RPMI8226 (cell line): ENCODE measurements around the gene ACAP1.

Source experiments
- DNase-seq: peaks from one replicate; pipeline ENCODE4 v3.0.0-alpha.2; 2015

Gene ACAP1

GRCh38 chr17:7336240-7337175, at the start of gene ACAP1:
Gene ACAP1 (plus strand): TSS chr17:7336529. CDS start chr17:7336735, 206 bp downstream.
- no peak for DNase-seq

- no peak for DNase-seq
Observed at GRCh38 chr17:7289256-7290032, 46.9 kb upstream of the ACAP1 start.

GRCh38 chr17:7290166-7290565, 46.2 kb upstream of the ACAP1 start:
- no peak for DNase-seq

- no peak for DNase-seq
Observed at GRCh38 chr17:7290685-7291084, 45.6 kb upstream of the ACAP1 start.

- DNase-seq, result no peak
Observed at GRCh38 chr17:7292194-7292593, 44.1 kb upstream of the ACAP1 start.

- no peak for DNase-seq
Observed at GRCh38 chr17:7292729-7293128, 43.6 kb upstream of the ACAP1 start.

- DNase-seq, result no peak
Observed at GRCh38 chr17:7293159-7293558, 43.2 kb upstream of the ACAP1 start.

GRCh38 chr17:7293816-7294613, 42.3 kb upstream of the ACAP1 start:
- DNase-seq, result peak; percentile 31

GRCh38 chr17:7294614-7295153, 41.6 kb upstream of the ACAP1 start, which contains the start of gene YBX2:
Gene YBX2 (minus strand): TSS chr17:7294639. CDS start chr17:7294500, 139 bp downstream.
- peak; percentile 90 for DNase-seq

- no peak for DNase-seq
Observed at GRCh38 chr17:7295230-7296180, 40.8 kb upstream of the ACAP1 start.

- peak; percentile 85 for DNase-seq
Observed at GRCh38 chr17:7296189-7296861, 40.0 kb upstream of the ACAP1 start.

GRCh38 chr17:7304179-7304578, 32.1 kb upstream of the ACAP1 start:
- DNase-seq, result no peak

- peak; percentile 98 for DNase-seq
Observed at GRCh38 chr17:7306911-7307685, 29.2 kb upstream of the ACAP1 start, which contains the start of gene EIF5A. Gene EIF5A (plus strand): TSS chr17:7307628. CDS start chr17:7309636, 2,008 bp downstream.

GRCh38 chr17:7307686-7308624, 28.4 kb upstream of the ACAP1 start:
- peak; percentile 46 for DNase-seq

GRCh38 chr17:7308625-7309433, 27.5 kb upstream of the ACAP1 start:
- DNase-seq, result peak; percentile 77

GRCh38 chr17:7309628-7310027, 26.7 kb upstream of the ACAP1 start:
- DNase-seq, result no peak

GRCh38 chr17:7311110-7311705, 25.1 kb upstream of the ACAP1 start:
- DNase-seq, result no peak
